Measurements from ENCODE around the gene LTBP3. TPM values are rescaled to one million over a fixed set of nuclear protein-coding genes. Genes with fewer than 3 reads are reported as not detected.

Gene LTBP3
- total and polyA plus RNA-seq, 2 of the 4 experiments (the other 2 are of a cell fraction): 6.6 to 145 TPM

- in situ Hi-C loops (cut with MboI; ENCODE audit: low sequenced_read_pairs) (no loop called here), dilution Hi-C loops (cut with HindIII; ENCODE audit: low sequenced_read_pairs, unreplicated experiment) (no loop called here), intact Hi-C loops (cut with micrococcal nuclease) (loop anchor here (1.0 to 5.0 kb wide), 4 partner anchors 13 to 188 kb away; partner anchors contain the start of gene SLC25A45)
- Histone ChIP-seq H4K8ac (ENCODE audit: low read depth in 2 of 2, low read length in 2 of 2) (peak within 1 kb of the TSS; percentile 82 to 98), H2AK5ac (ENCODE audit: low read depth, low read length) (peak within 1 kb of the TSS; percentile 90), H3K56ac (ENCODE audit: extremely low read depth, insufficient read depth, low read length) (peak within 1 kb of the TSS; percentile 96), H3K18ac (ENCODE audit: low read depth, low read length) (peak within 1 kb of the TSS; percentile 23), H3K4me1 (ENCODE audit: control insufficient read depth, insufficient read depth, low read length) (peaks cover 19% of the 10 kb centered on the region), H4K20me1 (ENCODE audit: insufficient read depth, low read length) (peaks cover 22% of the 10 kb centered on the region), H3K4me2 (ENCODE audit: low read depth, low read length) (peak within 1 kb of the TSS; percentile 83), H3K79me1 (ENCODE audit: low read depth in 1 of 2, low read length in 2 of 2) (peaks cover 18 to 72% of the 10 kb centered on the region in 2 experiments), H3K23ac (ENCODE audit: low read depth, low read length) (peak within 1 kb of the TSS; percentile 96), H2AK9ac (replicated peaks; ENCODE audit: low read depth, low read length, poor library complexity) (peak within 1 kb of the TSS; percentile 95), H2BK15ac (ENCODE audit: low read depth, low read length) (peak within 1 kb of the TSS; percentile 69; the same call in 1 of the 3 replicates), H3K27ac (ENCODE audit: insufficient read depth, low read length) (peak within 1 kb of the TSS; percentile 78), H4K5ac (ENCODE audit: low read depth, low read length) (peak within 1 kb of the TSS; percentile 90), H2BK20ac (ENCODE audit: low read depth, low read length) (peak within 1 kb of the TSS; percentile 30; the same call in 1 of the 2 replicates), H2BK5ac (ENCODE audit: low read depth, low read length, poor library complexity, severe bottlenecking) (peak within 1 kb of the TSS; percentile 85), H4K91ac (ENCODE audit: insufficient read depth, low read depth, low read length) (peak within 1 kb of the TSS; percentile 84), H2BK120ac (ENCODE audit: low read depth, low read length) (peak within 1 kb of the TSS; percentile 30), H3K9ac (ENCODE audit: low read depth, low read length) (peak within 1 kb of the TSS; percentile 83), H3K9me1 (ENCODE audit: insufficient read depth, low read length) (peaks cover 19% of the 10 kb centered on the region), H2AFZ (replicated peaks; ENCODE audit: low read length, poor library complexity) (peak within 1 kb of the TSS; percentile 98), H3K4ac (ENCODE audit: low read depth, low read length) (peak within 1 kb of the TSS; percentile 94), H3K4me3 (ENCODE audit: insufficient read depth, low read depth, low read length) (peak within 1 kb of the TSS; percentile 79), H3K27me3 (ENCODE audit: control insufficient read depth, insufficient read depth, low read length) (no peaks in the 10 kb centered on the region), H3K36me3 (ENCODE audit: control insufficient read depth, insufficient read depth, low read length) (peaks cover 4% of the 10 kb centered on the region; the same call in 1 of the 2 replicates), H3K14ac (replicated peaks; ENCODE audit: low read depth, low read length) (peak within 1 kb of the TSS; percentile 95), H3K9me3 (ENCODE audit: control insufficient read depth, insufficient read depth, low read length) (no peaks in the 10 kb centered on the region)
- WGBS, 2 experiments (ENCODE audit: extremely low coverage in 2 of 2, insufficient read length in 1 of 2): 1% methylated on average over 31 of the region's 89 CpGs; no CpG with 5 or more reads in 1 of the 2 experiments
- no TSS peak for BruUV-seq (replicated peaks)
- ChIA-PET POLR2A (ENCODE audit: unreplicated experiment) (interaction anchor here (0.5 kb wide), 1 partner anchor 66 kb away, joined by 3 read pairs; no protein-coding TSS in a partner anchor), CTCF (interaction anchor here (0.8 to 1.1 kb wide), 2 partner anchors 29 to 41 kb away, joined by 4 to 9 read pairs; no protein-coding TSS in a partner anchor)
- peak; percentile 99 for DNase-seq
- peak; percentile 70 for ATAC-seq (ENCODE audit: low read depth)
- no peak for TF ChIP-seq RFX5 (IDR thresholded peaks at IDR 0.05; ENCODE audit: low read depth, low read length)
- no peak for TF ChIP-seq BHLHE40 (IDR thresholded peaks at IDR 0.05; ENCODE audit: low read depth, low read length)
- peak; percentile 65 for TF ChIP-seq SMC3 (IDR thresholded peaks at IDR 0.05; ENCODE audit: low read depth, low read length)
- no peak for TF ChIP-seq CEBPB (IDR thresholded peaks at IDR 0.05; ENCODE audit: low read depth, low read length)
- no peak for TF ChIP-seq CHD1 (IDR thresholded peaks at IDR 0.05; ENCODE audit: low read depth, low read length)
- peak; percentile 91; the same call in 1 of the 2 replicates for TF ChIP-seq MXI1 (IDR thresholded peaks at IDR 0.05; ENCODE audit: borderline replicate concordance, low read depth, low read length)
- TF ChIP-seq CTCF (conservative IDR thresholded peaks at IDR 0.05; ENCODE audit: low read depth, low read length): peak; percentile 76
- TF ChIP-seq NFE2L2 (IDR thresholded peaks at IDR 0.05; ENCODE audit: low read depth, low read length): no peak
- peak; percentile 79; the same call in 1 of the 2 replicates for TF ChIP-seq MAZ (IDR thresholded peaks at IDR 0.05; ENCODE audit: borderline replicate concordance, low read depth, low read length)
- peak; percentile 64 for TF ChIP-seq RAD21 (IDR thresholded peaks at IDR 0.05; ENCODE audit: low read length)
- no peak for TF ChIP-seq ELK1 (IDR thresholded peaks at IDR 0.05; ENCODE audit: borderline replicate concordance, low read depth, low read length)
- no peak for TF ChIP-seq USF2 (IDR thresholded peaks at IDR 0.05; ENCODE audit: low read depth, low read length)
These were observed 12.1 kb upstream of the LTBP3 start, which contains the start of gene ZNRD2 for GRCh38 chr11:65569973-65570918. Gene ZNRD2 (plus strand): TSS chr11:65570477. CDS start chr11:65570492, 15 bp downstream.

Measured in IMR-90 (cell line).